Neural progenitor cell (in vitro differentiated cells): ENCODE results near the gene PRIMA1. TPM values are rescaled to one million over a fixed set of nuclear protein-coding genes. Genes with fewer than 3 reads are reported as not detected.

Source experiments
- DNase-seq: peaks from one replicate; pipeline ENCODE4 v3.0.0-alpha.2; 2016; ENCODE audit warnings: low spot score
- H2AFZ ChIP-seq: fragments of 200-600 bp; sonication (generic); replicated peaks from 2 replicates; pipeline ENCODE4 v1.6.1; 2016; ENCODE audit warnings: antibody characterized with exemption
- H3F3A ChIP-seq: fragments of 200-600 bp; sonication (generic); 2 replicates; pipeline ENCODE4 v1.6.1; 2016; ENCODE audit warnings: antibody characterized with exemption, low read depth
- H3K27ac ChIP-seq: fragments of 200-600 bp; sonication (generic); 2 replicates; pipeline ENCODE4 v1.5.1; 2016; ENCODE audit warnings: mild to moderate bottlenecking
- H3K27me3 ChIP-seq: fragments of 200-600 bp; sonication (generic); 2 replicates; pipeline ENCODE4 v1.6.1; 2016; ENCODE audit warnings: mild to moderate bottlenecking, moderate library complexity
- H3K36me3 ChIP-seq: fragments of 200-600 bp; sonication (generic); 2 replicates; pipeline ENCODE4 v1.5.1; 2016
- H3K4me1 ChIP-seq: fragments of 200-600 bp; sonication (generic); 2 replicates; pipeline ENCODE4 v1.6.1; 2016; ENCODE audit warnings: mixed run types
- H3K4me2 ChIP-seq: fragments of 200-600 bp; sonication (generic); 2 replicates; pipeline ENCODE4 v1.6.1; 2016
- H3K4me3 ChIP-seq: fragments of 200-600 bp; sonication (generic); 2 replicates; pipeline ENCODE4 v1.5.1; 2016
- H3K79me2 ChIP-seq: fragments of 200-600 bp; sonication (generic); 2 replicates; pipeline ENCODE4 v1.6.1; 2016; ENCODE audit warnings: low read depth
- H3K9ac ChIP-seq: fragments of 200-600 bp; sonication (generic); 2 replicates; pipeline ENCODE4 v1.6.1; 2016
- H3K9me3 ChIP-seq: fragments of 200-600 bp; sonication (generic); 2 replicates; pipeline ENCODE4 v1.5.1; 2016; ENCODE audit warnings: low read depth
- H4K20me1 ChIP-seq: fragments of 200-600 bp; sonication (generic); 2 replicates; pipeline ENCODE4 v1.6.1; 2016; ENCODE audit warnings: low read depth
- H3K27ac Mint-ChIP-seq: 3 replicates; pipeline ENCODE4 v1.8.0; 2021; ENCODE audit warnings: mixed read lengths
- H3K27me3 Mint-ChIP-seq: 2 replicates; pipeline ENCODE4 v1.8.0; 2022; ENCODE audit warnings: low read depth, mild to moderate bottlenecking, inconsistent platforms, moderate library complexity, mixed read lengths; ENCODE audit not compliant: insufficient read depth
- H3K36me3 Mint-ChIP-seq: 3 replicates; pipeline ENCODE4 v1.8.0; 2021; ENCODE audit warnings: mixed read lengths
- H3K4me1 Mint-ChIP-seq: 3 replicates; pipeline ENCODE4 v1.8.0; 2021; ENCODE audit warnings: mixed read lengths
- H3K4me3 Mint-ChIP-seq: 3 replicates; pipeline ENCODE4 v1.8.0; 2021; ENCODE audit warnings: mild to moderate bottlenecking, moderate library complexity, mixed read lengths
- H3K9me3 Mint-ChIP-seq: 3 replicates; pipeline ENCODE4 v1.8.0; 2020; ENCODE audit warnings: mixed read lengths
- CTCF ChIP-seq: fragments of 200-600 bp; sonication (generic); IDR thresholded peaks from 2 replicates; pipeline ENCODE4 v1.5.1; 2017; ENCODE audit warnings: antibody characterized with exemption, mild to moderate bottlenecking
- EZH2 ChIP-seq: fragments of 200-600 bp; sonication (generic); IDR thresholded peaks from 2 replicates; pipeline ENCODE4 v1.6.1; 2017; ENCODE audit warnings: antibody characterized with exemption, mild to moderate bottlenecking, moderate library complexity
- EZH2phosphoT487 ChIP-seq: fragments of 200-600 bp; sonication (generic); IDR thresholded peaks from 2 replicates; pipeline ENCODE4 v1.6.1; 2017; ENCODE audit warnings: antibody characterized with exemption
- total RNA-seq: library from RNA; depleted of rRNA; stranded (reverse); fragments of >200 nt; gene quantifications from 2 replicates; pipeline ENCODE4 v1.2.3, GENCODE V29; 2015; ENCODE audit warnings: low replicate concordance

Gene PRIMA1
- total RNA-seq, 1 donor from 2014 or later, result 2.8 TPM

DNA sequence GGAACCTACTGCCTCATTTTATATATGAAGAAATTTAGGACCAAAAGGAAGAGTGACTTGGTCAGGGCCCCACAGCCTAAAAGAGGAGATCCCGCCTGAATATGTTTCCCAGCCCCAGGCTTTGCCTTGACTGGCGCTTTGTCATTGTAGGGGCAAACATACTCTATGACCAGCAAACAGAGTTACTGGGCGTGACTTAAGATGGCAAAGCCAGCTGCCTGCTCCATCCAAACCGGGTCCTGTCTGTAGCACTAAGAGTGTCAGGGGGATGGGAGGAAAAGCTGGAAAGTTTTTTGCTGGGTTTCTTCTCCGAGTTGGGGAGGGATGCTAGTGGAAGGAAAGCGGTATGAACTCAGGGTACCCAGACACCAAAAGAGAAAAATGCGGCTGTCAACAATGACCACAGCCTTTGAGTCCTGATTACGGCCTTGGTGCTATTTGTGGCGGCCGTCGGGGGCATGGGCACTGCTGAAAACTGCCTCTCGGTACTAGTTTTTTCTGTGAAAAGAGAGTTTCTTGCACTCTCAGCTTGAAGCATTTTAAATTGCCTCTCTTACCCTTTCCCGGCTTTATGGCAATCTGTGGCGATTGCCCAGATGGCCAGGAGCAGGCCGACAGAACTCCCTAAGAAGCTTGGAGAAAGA is 82.7 kb downstream of the PRIMA1 start:
- H3K36me3 ChIP-seq, result no peaks in the 10 kb centered on the region
- no peak for DNase-seq
- no peaks in the 10 kb centered on the region for H3K4me1 ChIP-seq
- no peaks in the 10 kb centered on the region for H3K79me2 ChIP-seq
- no peaks in the 10 kb centered on the region for H3F3A ChIP-seq
- H3K27me3 ChIP-seq, result no peaks in the 10 kb centered on the region
- H3K36me3 Mint-ChIP-seq, result no peaks in the 10 kb centered on the region
- H3K9me3 Mint-ChIP-seq, result no peaks in the 10 kb centered on the region
- no peak overlapping the region for H3K4me2 ChIP-seq
- H3K27me3 Mint-ChIP-seq, result peaks cover 2% of the 10 kb centered on the region
- H3K4me1 Mint-ChIP-seq, result peaks cover 4% of the 10 kb centered on the region
- no peak overlapping the region for H3K9ac ChIP-seq
- H2AFZ ChIP-seq, result no peak overlapping the region
- H3K4me3 Mint-ChIP-seq, result no peak overlapping the region
- TF ChIP-seq EZH2, result no peak
- TF ChIP-seq EZH2phosphoT487, result no peak
- no peak for TF ChIP-seq CTCF
- no peak overlapping the region for H3K4me3 ChIP-seq
- no peaks in the 10 kb centered on the region for H4K20me1 ChIP-seq
- H3K27ac ChIP-seq, result no peak overlapping the region
- H3K27ac Mint-ChIP-seq, result peak overlapping the region; percentile 21
- no peaks in the 10 kb centered on the region for H3K9me3 ChIP-seq

- Histone ChIP-seq H3K36me3 (no peaks in the 10 kb centered on the region), H3K4me2 (no peak overlapping the region), H4K20me1 (no peaks in the 10 kb centered on the region), H3K27ac (no peak overlapping the region), H3K4me1 (no peaks in the 10 kb centered on the region), H3K4me3 (no peak overlapping the region), H2AFZ (no peak overlapping the region), H3K79me2 (no peaks in the 10 kb centered on the region), H3K9me3 (peaks cover 5% of the 10 kb centered on the region), H3K9ac (no peak overlapping the region), H3F3A (no peaks in the 10 kb centered on the region), H3K27me3 (no peaks in the 10 kb centered on the region)
- no peaks in the 10 kb centered on the region for H3K36me3 Mint-ChIP-seq
- TF ChIP-seq EZH2phosphoT487 (no peak), CTCF (no peak), EZH2 (no peak)
- H3K27ac Mint-ChIP-seq, result peak overlapping the region; percentile 46
- H3K27me3 Mint-ChIP-seq, result peaks cover 2% of the 10 kb centered on the region
- peaks cover 4% of the 10 kb centered on the region for H3K4me1 Mint-ChIP-seq
- no peak overlapping the region for H3K4me3 Mint-ChIP-seq
- DNase-seq, result no peak
- H3K9me3 Mint-ChIP-seq, result peaks cover 5% of the 10 kb centered on the region
Measured at GRCh38 chr14:93703941-93704340, 84.3 kb downstream of the PRIMA1 start.

DNA sequence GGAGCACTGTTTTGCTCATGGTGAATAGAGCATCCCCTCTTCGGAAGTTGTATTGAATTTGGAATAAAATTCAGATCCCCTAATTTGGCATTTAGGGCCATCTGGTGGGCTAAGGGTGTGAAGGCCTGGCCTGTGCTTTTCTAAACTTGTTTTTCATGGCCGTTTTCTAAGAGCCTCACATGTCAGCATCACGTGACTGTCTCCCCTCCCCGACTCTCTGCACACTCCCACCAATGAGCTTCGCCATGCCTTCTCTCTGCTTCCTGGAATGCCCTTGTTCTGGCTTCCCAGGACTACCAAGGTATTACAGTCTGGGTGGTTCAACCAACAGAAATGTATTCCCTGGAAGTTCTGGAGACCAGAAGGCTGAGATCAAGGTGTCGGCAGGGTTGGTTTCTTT is 85.3 kb downstream of the PRIMA1 start:
- Histone ChIP-seq H3K9me3 (peaks cover 6% of the 10 kb centered on the region), H3K9ac (no peak overlapping the region), H3K4me2 (no peak overlapping the region), H2AFZ (peak overlapping the region; percentile 42), H3K27me3 (no peaks in the 10 kb centered on the region), H3K79me2 (no peaks in the 10 kb centered on the region), H3F3A (no peaks in the 10 kb centered on the region), H3K27ac (no peak overlapping the region), H4K20me1 (no peaks in the 10 kb centered on the region), H3K4me3 (no peak overlapping the region), H3K4me1 (no peaks in the 10 kb centered on the region), H3K36me3 (no peaks in the 10 kb centered on the region)
- H3K36me3 Mint-ChIP-seq, result no peaks in the 10 kb centered on the region
- H3K4me3 Mint-ChIP-seq, result no peak overlapping the region
- H3K4me1 Mint-ChIP-seq, result no peaks in the 10 kb centered on the region
- no peak overlapping the region for H3K27ac Mint-ChIP-seq
- peaks cover 8% of the 10 kb centered on the region for H3K9me3 Mint-ChIP-seq
- peaks cover 5% of the 10 kb centered on the region for H3K27me3 Mint-ChIP-seq
- no peak for TF ChIP-seq EZH2
- no peak for TF ChIP-seq CTCF
- no peak for TF ChIP-seq EZH2phosphoT487
- no peak for DNase-seq
